ENCODE measurements around the gene RSPH1. TPM values are rescaled to one million over a fixed set of nuclear protein-coding genes. Genes with fewer than 3 reads are reported as not detected.

Gene RSPH1
- polyA plus RNA-seq, 1 of the 3 experiments (the other 2 are of a cell fraction), result 0.97 TPM

GRCh38 chr21:42443181-42443785, 52.7 kb downstream of the RSPH1 start:
- Histone ChIP-seq H3K9ac (no peak overlapping the region), H2AFZ (ENCODE audit: low read depth) (no peak overlapping the region), H3K27me3 (ENCODE audit: insufficient read depth) (no peaks in the 10 kb centered on the region), H3K4me1 (ENCODE audit: control insufficient read depth in 1 of 2, insufficient read depth in 2 of 2, low read depth in 1 of 2, low read length in 1 of 2) (no peaks in the 10 kb centered on the region), H3F3A (replicated peaks; ENCODE audit: insufficient read depth) (no peaks in the 10 kb centered on the region), H3K27ac (ENCODE audit: low read depth in 2 of 2, low read length in 1 of 2) (no peak overlapping the region), H4K20me1 (ENCODE audit: insufficient read depth) (no peaks in the 10 kb centered on the region), H3K9me2 (no peaks in the 10 kb centered on the region), H3K4me2 (no peak overlapping the region), H3K36me3 (replicated peaks in 1 of 2; ENCODE audit: control insufficient read depth in 1 of 2, insufficient read depth in 2 of 2, low read length in 1 of 2) (no peaks in the 10 kb centered on the region), H3K9me3 (no peaks in the 10 kb centered on the region), H3K79me2 (ENCODE audit: insufficient read depth) (no peaks in the 10 kb centered on the region), H3K4me3 (ENCODE audit: low read depth in 2 of 2, low read length in 1 of 2) (no peak overlapping the region)
- 9% methylated on average over 5 of the region's 15 CpGs for WGBS (ENCODE audit: low lambda C conversion rate)
- ChIA-PET POLR2A (interaction anchor here (0.8 kb wide), 1 partner anchor 1548 kb away, joined by 3 read pairs; no protein-coding TSS in a partner anchor), CTCF (interaction anchor here (1.2 to 1.8 kb wide), 2 partner anchors 133 to 326 kb away, joined by 3 to 5 read pairs; no protein-coding TSS in a partner anchor)
- TF ChIP-seq, protein P1, sequence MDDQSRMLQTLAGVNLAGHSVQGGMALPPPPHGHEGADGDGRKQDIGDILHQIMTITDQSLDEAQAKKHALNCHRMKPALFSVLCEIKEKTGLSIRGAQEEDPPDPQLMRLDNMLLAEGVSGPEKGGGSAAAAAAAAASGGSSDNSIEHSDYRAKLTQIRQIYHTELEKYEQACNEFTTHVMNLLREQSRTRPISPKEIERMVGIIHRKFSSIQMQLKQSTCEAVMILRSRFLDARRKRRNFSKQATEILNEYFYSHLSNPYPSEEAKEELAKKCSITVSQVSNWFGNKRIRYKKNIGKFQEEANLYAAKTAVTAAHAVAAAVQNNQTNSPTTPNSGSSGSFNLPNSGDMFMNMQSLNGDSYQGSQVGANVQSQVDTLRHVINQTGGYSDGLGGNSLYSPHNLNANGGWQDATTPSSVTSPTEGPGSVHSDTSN (IDR thresholded peaks at IDR 0.05), result no peak
- TF ChIP-seq RCOR1 (IDR thresholded peaks at IDR 0.05; ENCODE audit: low read length) (no peak), JUND (IDR thresholded peaks at IDR 0.05) (no peak), EP300 (IDR thresholded peaks at IDR 0.05; ENCODE audit: borderline replicate concordance in 1 of 2, low read depth in 1 of 2, low read length in 1 of 2) (no peak), YY1 (IDR thresholded peaks at IDR 0.05; ENCODE audit: low read depth) (no peak), EZH2phosphoT487 (IDR thresholded peaks at IDR 0.05; ENCODE audit: borderline replicate concordance, low read depth) (no peak), CHD2 (IDR thresholded peaks at IDR 0.05; ENCODE audit: low read length, partially characterized antibody) (no peak), FOXJ3 (CRISPR knock-in tag; IDR thresholded peaks at IDR 0.05) (no peak), TCF12 (IDR thresholded peaks at IDR 0.05) (no peak), TEAD4 (IDR thresholded peaks at IDR 0.05; ENCODE audit: borderline replicate concordance, insufficient read depth) (no peak), RAD21 (IDR thresholded peaks at IDR 0.05; ENCODE audit: low read length) (no peak), RXRA (IDR thresholded peaks at IDR 0.05; ENCODE audit: borderline replicate concordance, low read depth) (no peak), NRF1 (IDR thresholded peaks at IDR 0.05; ENCODE audit: low read depth, low read length) (no peak)
- TF ChIP-seq, protein P2, sequence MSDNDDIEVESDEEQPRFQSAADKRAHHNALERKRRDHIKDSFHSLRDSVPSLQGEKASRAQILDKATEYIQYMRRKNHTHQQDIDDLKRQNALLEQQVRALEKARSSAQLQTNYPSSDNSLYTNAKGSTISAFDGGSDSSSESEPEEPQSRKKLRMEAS (IDR thresholded peaks at IDR 0.05; ENCODE audit: low read depth), result no peak
- TF ChIP-seq, protein P3, sequence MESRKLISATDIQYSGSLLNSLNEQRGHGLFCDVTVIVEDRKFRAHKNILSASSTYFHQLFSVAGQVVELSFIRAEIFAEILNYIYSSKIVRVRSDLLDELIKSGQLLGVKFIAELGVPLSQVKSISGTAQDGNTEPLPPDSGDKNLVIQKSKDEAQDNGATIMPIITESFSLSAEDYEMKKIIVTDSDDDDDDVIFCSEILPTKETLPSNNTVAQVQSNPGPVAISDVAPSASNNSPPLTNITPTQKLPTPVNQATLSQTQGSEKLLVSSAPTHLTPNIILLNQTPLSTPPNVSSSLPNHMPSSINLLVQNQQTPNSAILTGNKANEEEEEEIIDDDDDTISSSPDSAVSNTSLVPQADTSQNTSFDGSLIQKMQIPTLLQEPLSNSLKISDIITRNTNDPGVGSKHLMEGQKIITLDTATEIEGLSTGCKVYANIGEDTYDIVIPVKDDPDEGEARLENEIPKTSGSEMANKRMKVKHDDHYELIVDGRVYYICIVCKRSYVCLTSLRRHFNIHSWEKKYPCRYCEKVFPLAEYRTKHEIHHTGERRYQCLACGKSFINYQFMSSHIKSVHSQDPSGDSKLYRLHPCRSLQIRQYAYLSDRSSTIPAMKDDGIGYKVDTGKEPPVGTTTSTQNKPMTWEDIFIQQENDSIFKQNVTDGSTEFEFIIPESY (IDR thresholded peaks at IDR 0.05; ENCODE audit: borderline replicate concordance, low read depth), result no peak
- no peak for DNase-seq

DNA sequence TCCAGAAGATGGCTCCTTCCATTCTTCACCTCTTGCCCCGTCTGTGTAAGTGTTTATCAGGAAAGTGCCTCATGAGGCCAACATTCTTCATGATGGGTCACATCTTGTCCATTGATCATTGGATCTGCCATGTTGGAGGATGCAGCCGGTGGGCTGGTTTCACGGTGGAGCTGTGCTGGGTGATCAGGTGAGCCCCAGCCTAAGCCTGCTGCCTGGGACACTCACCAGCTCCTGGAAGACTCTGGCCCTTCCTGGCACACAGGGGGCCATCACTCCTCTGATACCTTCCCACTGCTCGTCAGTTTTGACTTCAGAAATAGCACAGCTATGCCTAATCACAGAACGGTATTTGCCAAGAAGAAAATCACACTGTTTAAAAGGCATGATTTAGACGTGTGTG, 54.1 kb downstream of the RSPH1 start:
- 17% methylated on average over 4 of the region's 6 CpGs for WGBS (ENCODE audit: low lambda C conversion rate)
- DNase-seq, result no peak
- no peak for TF ChIP-seq SIN3A (IDR thresholded peaks at IDR 0.05; ENCODE audit: borderline replicate concordance, low read depth, low read length)
- TF ChIP-seq, protein P1 (IDR thresholded peaks at IDR 0.05), result no peak
- no peak for TF ChIP-seq MEF2A (IDR thresholded peaks at IDR 0.05; ENCODE audit: borderline replicate concordance, low read depth)
- TF ChIP-seq FOSL2 (IDR thresholded peaks at IDR 0.05; ENCODE audit: borderline replicate concordance, low read depth), result no peak
- no peak for TF ChIP-seq POLR2AphosphoS5 (IDR thresholded peaks at IDR 0.05; ENCODE audit: low read depth, low read length)
- TF ChIP-seq TCF12 (IDR thresholded peaks at IDR 0.05), result no peak
- TF ChIP-seq RXRA (IDR thresholded peaks at IDR 0.05; ENCODE audit: borderline replicate concordance, low read depth), result no peak
- TF ChIP-seq, protein P4, sequence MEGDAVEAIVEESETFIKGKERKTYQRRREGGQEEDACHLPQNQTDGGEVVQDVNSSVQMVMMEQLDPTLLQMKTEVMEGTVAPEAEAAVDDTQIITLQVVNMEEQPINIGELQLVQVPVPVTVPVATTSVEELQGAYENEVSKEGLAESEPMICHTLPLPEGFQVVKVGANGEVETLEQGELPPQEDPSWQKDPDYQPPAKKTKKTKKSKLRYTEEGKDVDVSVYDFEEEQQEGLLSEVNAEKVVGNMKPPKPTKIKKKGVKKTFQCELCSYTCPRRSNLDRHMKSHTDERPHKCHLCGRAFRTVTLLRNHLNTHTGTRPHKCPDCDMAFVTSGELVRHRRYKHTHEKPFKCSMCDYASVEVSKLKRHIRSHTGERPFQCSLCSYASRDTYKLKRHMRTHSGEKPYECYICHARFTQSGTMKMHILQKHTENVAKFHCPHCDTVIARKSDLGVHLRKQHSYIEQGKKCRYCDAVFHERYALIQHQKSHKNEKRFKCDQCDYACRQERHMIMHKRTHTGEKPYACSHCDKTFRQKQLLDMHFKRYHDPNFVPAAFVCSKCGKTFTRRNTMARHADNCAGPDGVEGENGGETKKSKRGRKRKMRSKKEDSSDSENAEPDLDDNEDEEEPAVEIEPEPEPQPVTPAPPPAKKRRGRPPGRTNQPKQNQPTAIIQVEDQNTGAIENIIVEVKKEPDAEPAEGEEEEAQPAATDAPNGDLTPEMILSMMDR (IDR thresholded peaks at IDR 0.05), result no peak
- TF ChIP-seq ELF1 (IDR thresholded peaks at IDR 0.05), result no peak

More for the DNA sequence above, 54.1 kb downstream of the RSPH1 start:
- Histone ChIP-seq H3K9me2 (no peaks in the 10 kb centered on the region), H3K27ac (ENCODE audit: low read depth in 2 of 2, low read length in 1 of 2) (no peak overlapping the region), H3K9ac (no peak overlapping the region), H3K4me3 (ENCODE audit: low read depth in 2 of 2, low read length in 1 of 2) (no peak overlapping the region), H3K36me3 (replicated peaks in 1 of 2; ENCODE audit: control insufficient read depth in 1 of 2, insufficient read depth in 2 of 2, low read length in 1 of 2) (no peaks in the 10 kb centered on the region), H3K79me2 (ENCODE audit: insufficient read depth) (no peaks in the 10 kb centered on the region), H3K4me2 (no peak overlapping the region), H4K20me1 (ENCODE audit: insufficient read depth) (no peaks in the 10 kb centered on the region), H2AFZ (ENCODE audit: low read depth) (no peak overlapping the region), H3K4me1 (ENCODE audit: control insufficient read depth in 1 of 2, insufficient read depth in 2 of 2, low read depth in 1 of 2, low read length in 1 of 2) (no peaks in the 10 kb centered on the region; a peak in 1 of 4 replicates), H3K27me3 (ENCODE audit: insufficient read depth) (no peaks in the 10 kb centered on the region), H3K9me3 (no peaks in the 10 kb centered on the region), H3F3A (replicated peaks; ENCODE audit: insufficient read depth) (no peaks in the 10 kb centered on the region)
- CTCF ChIA-PET, result interaction anchor here (1.2 to 1.8 kb wide), 2 partner anchors 132 to 324 kb away, joined by 3 to 5 read pairs; no protein-coding TSS in a partner anchor
- POLR2A ChIA-PET, result no interaction called here
